ENCODE measurements around the gene BCL2L2. TPM values are rescaled to one million over a fixed set of nuclear protein-coding genes. Genes with fewer than 3 reads are reported as not detected.
A peak's percentile ranks its signal among the peaks of the same experiment; 100 is the strongest.

BCL2L2 gene
- total and polyA plus RNA-seq, 2 of the 8 experiments (the other 6 are each of a cell fraction or from before 2014, with no cell fraction given): 9.3 to 13.8 TPM

DNA sequence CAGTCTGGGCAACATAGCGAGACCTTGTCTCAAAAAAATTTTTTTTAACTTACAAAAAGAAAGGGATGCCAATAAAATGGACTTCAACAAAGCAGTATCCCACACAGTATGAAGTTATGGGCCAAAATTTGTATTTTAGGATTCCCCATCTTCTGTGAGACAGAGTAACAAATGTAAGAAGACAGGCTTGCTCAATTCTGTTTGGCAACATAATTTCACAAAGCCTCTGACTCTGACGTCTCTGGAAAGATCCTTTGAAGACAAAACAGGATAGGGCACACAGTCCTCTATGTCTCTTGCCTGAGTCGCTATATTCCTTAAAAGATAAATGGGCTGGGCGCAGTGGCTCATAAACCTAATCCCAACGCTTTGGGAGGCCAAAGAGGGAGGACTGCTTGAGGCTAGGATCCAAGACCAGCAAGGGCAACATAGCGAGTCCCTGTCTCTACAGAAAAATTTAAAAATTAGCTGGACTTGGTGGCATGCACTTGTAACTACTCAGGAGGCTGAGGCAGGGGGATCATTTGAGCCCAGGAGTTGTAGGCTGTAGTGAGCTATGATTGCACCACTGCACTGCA is 19.6 kb upstream of the BCL2L2 start:
- H3K79me2 ChIP-seq (ENCODE audit: control insufficient read depth in 1 of 2, insufficient read depth in 2 of 2, low read length in 2 of 2): peaks cover 0 to 5% of the 10 kb centered on the region in 2 experiments; a peak in 1 of 4 replicates
- H3K9ac ChIP-seq (replicated peaks in 1 of 4; ENCODE audit: extremely low read depth in 1 of 4, low read depth in 3 of 4, low read length in 3 of 4): peak overlapping the region in 1 of 4 experiments; percentile 6; a peak in 3 of 7 replicates
- no peak overlapping the region for H2BK15ac ChIP-seq (ENCODE audit: low read length)
- peaks cover 16 to 39% (median 36%) of the 10 kb centered on the region in 4 experiments for H3K27me3 ChIP-seq (replicated peaks in 1 of 4; ENCODE audit: control insufficient read depth in 3 of 4, extremely low read depth in 1 of 4, insufficient read depth in 3 of 4, low read length in 3 of 4)
- H3K23ac ChIP-seq (ENCODE audit: insufficient read length): no peak overlapping the region
- no peaks in the 10 kb centered on the region for H3K79me1 ChIP-seq (ENCODE audit: low read depth, low read length)
- H4K5ac ChIP-seq (ENCODE audit: insufficient read length, low read depth, low read length): no peak overlapping the region
- H2BK120ac ChIP-seq (replicated peaks; ENCODE audit: low read depth, low read length): no peak overlapping the region
- DNase-seq (ENCODE audit: low read depth in 1 of 2, low spot score in 2 of 2): no peak
- no peaks in the 10 kb centered on the region for H3K4me1 ChIP-seq (replicated peaks in 1 of 4; ENCODE audit: control insufficient read depth in 3 of 4, insufficient read depth in 4 of 4, low read length in 3 of 4)
- CTCF ChIA-PET (ENCODE audit: partially characterized antibody): interaction anchor here (0.6 to 4.0 kb wide), 8 partner anchors 10 to 218 kb away, joined by 3 to 21 read pairs (median 4); no protein-coding TSS in a partner anchor
- FAIRE-seq: no peak
- H2AK5ac ChIP-seq (ENCODE audit: low read depth, low read length): no peak overlapping the region
- peaks cover under 1 to 5% of the 10 kb centered on the region in 2 experiments for H4K20me1 ChIP-seq (replicated peaks in 1 of 2; ENCODE audit: control insufficient read depth in 1 of 2, insufficient read depth in 2 of 2, low read length in 2 of 2)
- POLR2A ChIA-PET (ENCODE audit: partially characterized antibody): interaction anchor here (0.7 to 2.3 kb wide), 9 partner anchors 10 to 167 kb away, joined by 3 to 11 read pairs (median 5); partner anchors contain the start of genes BCL2L2, EFS, PABPN1 and PPP1R3E
- no peak overlapping the region for H3K18ac ChIP-seq (ENCODE audit: extremely low read depth, low read length)
- WGBS, 2 experiments (ENCODE audit: extremely low coverage in 1 of 2, insufficient coverage in 1 of 2, insufficient read length in 1 of 2, insufficient replicate concordance in 2 of 2, low coverage in 1 of 2, low lambda C conversion rate in 2 of 2, missing lambda C conversion rate in 1 of 2): 70% methylated on average over 6 of the region's 6 CpGs; no CpG with 5 or more reads in 1 of the 2 experiments
- peak overlapping the region; percentile 72 to 78 for H3K4me2 ChIP-seq (ENCODE audit: insufficient read depth in 1 of 2, low read depth in 2 of 2, low read length in 2 of 2)
- no peak overlapping the region for H3K56ac ChIP-seq (replicated peaks; ENCODE audit: insufficient read length, low read depth, low read length)
- H3K4ac ChIP-seq (replicated peaks; ENCODE audit: insufficient read length, low read depth, low read length): no peak overlapping the region
- H3K27ac ChIP-seq (ENCODE audit: low read depth, low read length): no peak overlapping the region
- H2BK12ac ChIP-seq (ENCODE audit: low read depth, low read length): no peak overlapping the region
- H3K4me3 ChIP-seq (ENCODE audit: extremely low read depth in 1 of 4, insufficient read depth in 2 of 4, low read depth in 3 of 4, low read length in 4 of 4): peak overlapping the region; percentile 69 to 98 (median 78); a peak in 7 of 8 replicates
- H3K14ac ChIP-seq (ENCODE audit: insufficient read length): no peak overlapping the region
- H4K8ac ChIP-seq (ENCODE audit: extremely low read depth, insufficient read depth, low read length): no peak overlapping the region
- no peaks in the 10 kb centered on the region for H3K9me3 ChIP-seq (ENCODE audit: insufficient read depth in 2 of 2, low read depth in 1 of 2, low read length in 1 of 2)
- H2BK20ac ChIP-seq (ENCODE audit: low read length): no peak overlapping the region
- no peaks in the 10 kb centered on the region for H3K36me3 ChIP-seq (ENCODE audit: control insufficient read depth in 2 of 4, insufficient read depth in 4 of 4, low read length in 3 of 4)
- H3K23me2 ChIP-seq (ENCODE audit: low read depth, low read length): peaks cover 7% of the 10 kb centered on the region; the same call in 1 of the 2 replicates
- H2BK5ac ChIP-seq (ENCODE audit: low read depth, low read length): no peak overlapping the region
- H4K91ac ChIP-seq (replicated peaks; ENCODE audit: insufficient read length, low read length): no peak overlapping the region
- H2AFZ ChIP-seq (ENCODE audit: low read length): no peak overlapping the region
- no peak for TF ChIP-seq TEAD4 (IDR thresholded peaks at IDR 0.05; ENCODE audit: low read depth, low read length)
- TF ChIP-seq KDM1A (IDR thresholded peaks at IDR 0.05; ENCODE audit: borderline replicate concordance, low read length): no peak
- TF ChIP-seq YY1 (IDR thresholded peaks at IDR 0.05; ENCODE audit: low read depth, low read length): no peak
- no peak for TF ChIP-seq TCF12 (IDR thresholded peaks at IDR 0.05; ENCODE audit: low read depth, low read length)
- no peak for TF ChIP-seq CEBPB (IDR thresholded peaks at IDR 0.05; ENCODE audit: low read depth, low read length)
- no peak for TF ChIP-seq GTF2F1 (IDR thresholded peaks at IDR 0.05; ENCODE audit: borderline replicate concordance, low read depth, low read length)
- no peak for TF ChIP-seq NRF1 (IDR thresholded peaks at IDR 0.05; ENCODE audit: low read depth, low read length)
- TF ChIP-seq SAP30 (IDR thresholded peaks at IDR 0.05; ENCODE audit: insufficient read depth, insufficient replicate concordance, low read length): no peak
- TF ChIP-seq RFX5 (IDR thresholded peaks at IDR 0.05; ENCODE audit: borderline replicate concordance, low read depth, low read length): no peak
- TF ChIP-seq USF2 (IDR thresholded peaks at IDR 0.05; ENCODE audit: low read length): no peak
- TF ChIP-seq POLR2A (IDR thresholded peaks at IDR 0.05; ENCODE audit: control extremely low read depth in 1 of 2, low read depth in 2 of 2, low read length in 2 of 2): no peak
- TF ChIP-seq CBX8 (IDR thresholded peaks at IDR 0.05; ENCODE audit: borderline replicate concordance, low read depth, low read length): no peak

All from H1 (cell line).